Ishikawa (cell line): Measurements from ENCODE around the gene HDDC2.

ENCODE experiments used
- CEBPB ChIP-seq: IDR thresholded peaks from 2 replicates; pipeline ENCODE4 v1.6.1; 2012
- CREB1 ChIP-seq: IDR thresholded peaks from 2 replicates; pipeline ENCODE4 v1.6.1; 2012; ENCODE audit warnings: low read depth
- EGR1 ChIP-seq: IDR thresholded peaks from 2 replicates; pipeline ENCODE4 v1.6.1; 2012
- EP300 ChIP-seq: IDR thresholded peaks from 2 replicates; pipeline ENCODE4 v1.6.1; 2012; ENCODE audit warnings: borderline replicate concordance
- FOXM1 ChIP-seq: IDR thresholded peaks from 2 replicates; pipeline ENCODE4 v1.6.1; 2012; ENCODE audit warnings: low read depth, borderline replicate concordance
- NFIC ChIP-seq: IDR thresholded peaks from 2 replicates; pipeline ENCODE4 v1.6.1; 2012
- RAD21 ChIP-seq: IDR thresholded peaks from 2 replicates; pipeline ENCODE4 v1.6.1; 2012; ENCODE audit warnings: low read depth
- TAF1 ChIP-seq: IDR thresholded peaks from 2 replicates; pipeline ENCODE4 v1.6.1; 2012; ENCODE audit warnings: low read depth, mild to moderate bottlenecking
- TCF12 ChIP-seq: IDR thresholded peaks from 2 replicates; pipeline ENCODE4 v1.6.1; 2012; ENCODE audit warnings: low read depth
- TEAD4 ChIP-seq: IDR thresholded peaks from 2 replicates; pipeline ENCODE4 v1.6.1; 2012
- YY1 ChIP-seq: IDR thresholded peaks from 2 replicates; pipeline ENCODE4 v1.6.1; 2012; ENCODE audit warnings: low read depth
- ZBTB7A ChIP-seq: IDR thresholded peaks from 2 replicates; pipeline ENCODE4 v1.6.1; 2012; ENCODE audit warnings: low read depth
- TF ChIP-seq, protein P1 (sequence below): IDR thresholded peaks from 2 replicates; pipeline ENCODE4 v1.6.1; 2012; ENCODE audit warnings: low read depth, mild to moderate bottlenecking
- TF ChIP-seq, protein P2 (sequence below): IDR thresholded peaks from 2 replicates; pipeline ENCODE4 v1.6.1; 2012
- TF ChIP-seq, protein P3 (sequence below): IDR thresholded peaks from 2 replicates; pipeline ENCODE4 v1.6.1; 2012

Gene HDDC2

DNA sequence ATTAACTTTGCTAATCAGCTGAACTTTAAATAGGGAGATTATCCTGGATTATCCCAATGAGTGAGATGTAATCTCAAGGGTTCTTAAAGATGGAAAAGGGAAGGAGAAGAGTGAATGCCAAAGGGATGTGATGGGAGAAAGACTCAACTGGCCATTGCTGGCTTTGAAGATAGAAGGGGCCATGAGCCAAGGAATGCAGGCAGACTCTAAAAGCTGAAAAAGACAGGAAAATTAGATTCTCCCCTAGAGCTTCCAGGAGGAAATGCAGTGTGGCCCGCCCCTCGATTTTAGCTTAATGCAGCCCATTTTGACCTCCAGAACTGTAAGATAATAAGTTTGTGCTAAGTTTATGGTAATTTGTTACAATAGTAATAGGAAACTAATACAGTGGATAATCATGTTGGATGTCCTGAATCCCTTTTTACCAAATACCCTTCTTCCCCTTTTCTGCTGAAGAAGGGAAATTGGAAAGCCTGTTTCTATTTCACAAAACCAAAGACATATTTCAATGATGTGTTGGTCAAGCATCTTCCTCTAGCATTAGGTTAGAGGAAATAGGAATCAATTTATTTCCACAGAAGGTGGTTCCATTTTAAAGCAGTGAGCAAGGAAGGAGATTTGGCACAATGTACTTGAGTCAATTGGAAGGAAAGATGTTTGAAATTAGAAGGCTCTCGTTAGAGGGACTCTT lies 3.3 kb upstream of the HDDC2 start:
- TF ChIP-seq TAF1 (no peak), TCF12 (no peak), EGR1 (no peak), YY1 (no peak), FOXM1 (no peak), ZBTB7A (no peak), TEAD4 (no peak), EP300 (no peak), CEBPB (no peak), CREB1 (no peak), NFIC (no peak), RAD21 (no peak)
- TF ChIP-seq, protein P1, sequence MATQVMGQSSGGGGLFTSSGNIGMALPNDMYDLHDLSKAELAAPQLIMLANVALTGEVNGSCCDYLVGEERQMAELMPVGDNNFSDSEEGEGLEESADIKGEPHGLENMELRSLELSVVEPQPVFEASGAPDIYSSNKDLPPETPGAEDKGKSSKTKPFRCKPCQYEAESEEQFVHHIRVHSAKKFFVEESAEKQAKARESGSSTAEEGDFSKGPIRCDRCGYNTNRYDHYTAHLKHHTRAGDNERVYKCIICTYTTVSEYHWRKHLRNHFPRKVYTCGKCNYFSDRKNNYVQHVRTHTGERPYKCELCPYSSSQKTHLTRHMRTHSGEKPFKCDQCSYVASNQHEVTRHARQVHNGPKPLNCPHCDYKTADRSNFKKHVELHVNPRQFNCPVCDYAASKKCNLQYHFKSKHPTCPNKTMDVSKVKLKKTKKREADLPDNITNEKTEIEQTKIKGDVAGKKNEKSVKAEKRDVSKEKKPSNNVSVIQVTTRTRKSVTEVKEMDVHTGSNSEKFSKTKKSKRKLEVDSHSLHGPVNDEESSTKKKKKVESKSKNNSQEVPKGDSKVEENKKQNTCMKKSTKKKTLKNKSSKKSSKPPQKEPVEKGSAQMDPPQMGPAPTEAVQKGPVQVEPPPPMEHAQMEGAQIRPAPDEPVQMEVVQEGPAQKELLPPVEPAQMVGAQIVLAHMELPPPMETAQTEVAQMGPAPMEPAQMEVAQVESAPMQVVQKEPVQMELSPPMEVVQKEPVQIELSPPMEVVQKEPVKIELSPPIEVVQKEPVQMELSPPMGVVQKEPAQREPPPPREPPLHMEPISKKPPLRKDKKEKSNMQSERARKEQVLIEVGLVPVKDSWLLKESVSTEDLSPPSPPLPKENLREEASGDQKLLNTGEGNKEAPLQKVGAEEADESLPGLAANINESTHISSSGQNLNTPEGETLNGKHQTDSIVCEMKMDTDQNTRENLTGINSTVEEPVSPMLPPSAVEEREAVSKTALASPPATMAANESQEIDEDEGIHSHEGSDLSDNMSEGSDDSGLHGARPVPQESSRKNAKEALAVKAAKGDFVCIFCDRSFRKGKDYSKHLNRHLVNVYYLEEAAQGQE = no peak
- TF ChIP-seq, protein P2, sequence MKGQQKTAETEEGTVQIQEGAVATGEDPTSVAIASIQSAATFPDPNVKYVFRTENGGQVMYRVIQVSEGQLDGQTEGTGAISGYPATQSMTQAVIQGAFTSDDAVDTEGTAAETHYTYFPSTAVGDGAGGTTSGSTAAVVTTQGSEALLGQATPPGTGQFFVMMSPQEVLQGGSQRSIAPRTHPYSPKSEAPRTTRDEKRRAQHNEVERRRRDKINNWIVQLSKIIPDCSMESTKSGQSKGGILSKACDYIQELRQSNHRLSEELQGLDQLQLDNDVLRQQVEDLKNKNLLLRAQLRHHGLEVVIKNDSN = no peak
- TF ChIP-seq, protein P3, sequence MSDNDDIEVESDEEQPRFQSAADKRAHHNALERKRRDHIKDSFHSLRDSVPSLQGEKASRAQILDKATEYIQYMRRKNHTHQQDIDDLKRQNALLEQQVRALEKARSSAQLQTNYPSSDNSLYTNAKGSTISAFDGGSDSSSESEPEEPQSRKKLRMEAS = no peak

DNA sequence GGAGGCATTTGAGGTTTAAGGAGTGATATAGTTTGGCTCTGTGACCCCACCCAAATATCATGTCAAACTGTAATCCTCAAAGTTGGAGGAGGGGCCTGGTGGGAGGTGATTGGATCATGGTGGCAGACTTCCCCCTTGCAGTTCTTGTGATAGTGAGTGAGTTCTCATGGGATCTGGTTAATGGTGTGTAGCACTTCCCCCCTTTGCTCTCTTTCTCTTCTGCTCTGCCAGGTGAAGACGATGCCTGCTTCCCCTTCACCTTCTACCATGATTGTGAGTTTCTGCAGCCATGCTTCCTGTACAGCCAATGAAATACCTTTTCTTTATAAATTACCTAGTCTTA lies 1.7 kb upstream of the HDDC2 start:
- TF ChIP-seq NFIC = no peak
- TF ChIP-seq RAD21 = no peak

DNA sequence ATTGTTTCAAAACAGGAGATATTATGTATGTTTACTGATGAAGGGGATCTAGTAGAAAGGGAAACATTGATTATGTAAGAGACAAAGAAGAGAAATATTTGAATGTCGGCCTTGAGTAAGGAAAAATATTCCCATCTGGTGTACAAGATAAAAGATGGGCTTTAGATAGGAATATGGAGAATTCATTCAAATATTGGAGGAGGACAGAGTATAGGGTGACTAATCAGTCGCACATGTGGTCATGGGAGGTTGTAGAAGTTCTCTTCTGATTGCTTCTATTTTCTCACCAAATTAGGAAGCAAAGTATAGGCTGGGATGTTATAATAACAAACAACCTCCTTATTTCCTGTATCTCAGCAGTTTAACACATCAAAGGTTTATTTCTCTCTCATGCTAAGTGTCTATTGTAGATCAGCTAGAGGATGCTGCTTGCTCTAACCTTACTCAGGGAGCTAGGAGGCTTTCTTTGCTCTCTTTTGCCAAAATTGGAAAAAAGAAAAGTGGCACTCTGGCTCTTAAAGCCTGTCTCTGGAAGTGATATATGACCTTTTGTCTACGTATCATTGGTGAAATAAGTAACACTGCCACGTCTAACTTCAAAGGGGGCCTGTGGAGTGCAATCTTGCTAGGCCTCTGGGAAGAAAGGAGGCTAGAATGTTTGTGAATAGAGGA lies 1.2 kb upstream of the HDDC2 start:
- no peak for TF ChIP-seq CREB1
- TF ChIP-seq TAF1 = no peak
- TF ChIP-seq NFIC = no peak
- TF ChIP-seq TEAD4 = no peak
- no peak for TF ChIP-seq ZBTB7A
- TF ChIP-seq TCF12 = no peak
- TF ChIP-seq, protein P1 = no peak
- TF ChIP-seq, protein P2 = no peak
- TF ChIP-seq, protein P3 = no peak

DNA sequence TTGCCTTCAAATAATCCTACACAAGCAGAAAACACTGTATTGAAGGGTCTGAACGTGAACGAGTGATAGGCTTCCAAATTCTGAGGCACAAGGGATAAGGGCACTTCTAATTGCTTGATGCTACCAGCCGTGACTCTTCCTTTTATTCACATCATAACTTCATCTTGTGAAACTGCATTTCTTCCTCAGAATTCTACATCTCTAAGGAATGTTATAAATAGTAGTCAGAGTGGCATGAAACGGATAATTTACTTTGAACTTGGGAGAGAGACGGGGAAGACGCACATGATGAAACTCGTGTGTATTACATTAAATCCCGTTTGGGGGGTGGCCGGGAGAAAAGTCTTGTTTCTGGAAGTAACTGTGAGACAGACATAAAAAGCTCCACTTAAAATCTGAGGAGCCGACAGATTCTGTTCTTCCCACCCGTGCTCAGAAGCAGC lies 754 bp downstream of the HDDC2 start:
- TF ChIP-seq, protein P2 = no peak
- TF ChIP-seq TAF1 (no peak), YY1 (no peak), EGR1 (no peak), EP300 (no peak), CEBPB (no peak), TEAD4 (no peak), ZBTB7A (no peak)
- TF ChIP-seq, protein P1 = no peak
